Astrocyte (in vitro differentiated cells and primary cell): Measurements from ENCODE around the gene OLIG1. TPM values are rescaled to one million over a fixed set of nuclear protein-coding genes. Genes with fewer than 3 reads are reported as not detected.

Experiments
- DNase-seq: peaks from one replicate; pipeline ENCODE4 v3.0.0-alpha.2; 2010; ENCODE audit warnings: low read depth
- FAIRE-seq: peaks from 2 replicates; lab custom pipeline; 2011; peaks lifted over from hg19 to GRCh38; lab: Jason Lieb, UNC
- H2AFZ ChIP-seq: 2 replicates; pipeline ENCODE4 v1.6.0; 2012; ENCODE audit warnings: low read depth, low read length, inconsistent platforms
- H3K27ac ChIP-seq: 2 replicates; pipeline ENCODE4 v1.5.1; 2011; ENCODE audit warnings: low read depth, low read length, inconsistent platforms
- H3K27me3 ChIP-seq: 2 replicates; pipeline ENCODE4 v1.6.0; 2011; ENCODE audit warnings: low read length, inconsistent platforms; ENCODE audit not compliant: insufficient read depth
- H3K36me3 ChIP-seq: 2 replicates; pipeline ENCODE4 v1.5.1; 2011; ENCODE audit warnings: low read length, inconsistent platforms; ENCODE audit not compliant: insufficient read depth
- H3K4me1 ChIP-seq: 2 replicates; pipeline ENCODE4 v1.5.1; 2011; ENCODE audit warnings: low read length, inconsistent platforms; ENCODE audit not compliant: insufficient read depth
- H3K4me2 ChIP-seq: 2 replicates; pipeline ENCODE4 v1.6.0; 2012; ENCODE audit warnings: low read length, inconsistent platforms
- H3K4me3 ChIP-seq: 2 replicates; pipeline ENCODE4 v1.5.1; 2011; ENCODE audit warnings: low read depth, mild to moderate bottlenecking, low read length, inconsistent platforms; ENCODE audit not compliant: insufficient read depth
- H3K79me2 ChIP-seq: 2 replicates; pipeline ENCODE4 v1.6.0; 2012; ENCODE audit warnings: mild to moderate bottlenecking, low read length, inconsistent platforms; ENCODE audit not compliant: insufficient read depth
- H3K9ac ChIP-seq: 2 replicates; pipeline ENCODE4 v1.6.0; 2012; ENCODE audit warnings: mild to moderate bottlenecking, low read length, inconsistent platforms
- H3K9me3 ChIP-seq: 2 replicates; pipeline ENCODE4 v1.5.1; 2012; ENCODE audit warnings: low read depth, mild to moderate bottlenecking, low read length, inconsistent platforms; ENCODE audit not compliant: insufficient read depth
- H4K20me1 ChIP-seq: 2 replicates; pipeline ENCODE4 v1.6.0; 2012; ENCODE audit warnings: low read length, inconsistent platforms; ENCODE audit not compliant: insufficient read depth
- H3K27ac Mint-ChIP-seq: one replicate; pipeline ENCODE4 v1.8.0; 2021; ENCODE audit warnings: mild to moderate bottlenecking, mixed read lengths; ENCODE audit not compliant: unreplicated experiment
- H3K27me3 Mint-ChIP-seq: one replicate; pipeline ENCODE4 v1.8.0; 2021; ENCODE audit warnings: low read depth, mixed read lengths; ENCODE audit not compliant: unreplicated experiment
- H3K36me3 Mint-ChIP-seq: one replicate; pipeline ENCODE4 v1.8.0; 2021; ENCODE audit warnings: low read depth, mixed read lengths; ENCODE audit not compliant: unreplicated experiment
- H3K4me1 Mint-ChIP-seq: one replicate; pipeline ENCODE4 v1.8.0; 2021; ENCODE audit warnings: low read depth, mixed read lengths; ENCODE audit not compliant: unreplicated experiment
- H3K4me3 Mint-ChIP-seq: one replicate; pipeline ENCODE4 v1.8.0; 2021; ENCODE audit warnings: mild to moderate bottlenecking, moderate library complexity, mixed read lengths; ENCODE audit not compliant: unreplicated experiment
- H3K9me3 Mint-ChIP-seq: one replicate; pipeline ENCODE4 v1.8.0; 2021; ENCODE audit warnings: mild to moderate bottlenecking, mixed read lengths; ENCODE audit not compliant: unreplicated experiment
- EZH2 ChIP-seq: IDR thresholded peaks from 2 replicates; pipeline ENCODE4 v1.6.1; 2012; ENCODE audit warnings: mild to moderate bottlenecking, low read length, inconsistent platforms; ENCODE audit not compliant: insufficient read depth
- total RNA-seq: library from RNA; stranded (reverse); gene quantifications from 2 replicates; pipeline ENCODE4 v1.2.1, GENCODE V29; 2021
- TF ChIP-seq, protein P1 (sequence below): IDR thresholded peaks from 2 replicates; pipeline ENCODE4 v1.5.1; 2011; ENCODE audit warnings: low read depth, mild to moderate bottlenecking, inconsistent platforms, low read length, moderate library complexity; ENCODE audit not compliant: insufficient read depth

OLIG1 gene
- total RNA-seq, 1 donor from 2014 or later, result not detected

- FAIRE-seq (no peak), DNase-seq (no peak)
- H3K27me3 ChIP-seq, result peaks cover 92% of the 10 kb centered on the region
- peaks cover 10% of the 10 kb centered on the region for H3K9me3 ChIP-seq
- no peak within 1 kb of the TSS for H3K4me3 ChIP-seq
- H3K27ac Mint-ChIP-seq, result peak within 1 kb of the TSS; percentile 87
- H3K36me3 Mint-ChIP-seq, result peaks cover 6% of the 10 kb centered on the region
- peak within 1 kb of the TSS; percentile 59 for H3K4me2 ChIP-seq
- peak; percentile 62 for TF ChIP-seq EZH2
- TF ChIP-seq, protein P1, sequence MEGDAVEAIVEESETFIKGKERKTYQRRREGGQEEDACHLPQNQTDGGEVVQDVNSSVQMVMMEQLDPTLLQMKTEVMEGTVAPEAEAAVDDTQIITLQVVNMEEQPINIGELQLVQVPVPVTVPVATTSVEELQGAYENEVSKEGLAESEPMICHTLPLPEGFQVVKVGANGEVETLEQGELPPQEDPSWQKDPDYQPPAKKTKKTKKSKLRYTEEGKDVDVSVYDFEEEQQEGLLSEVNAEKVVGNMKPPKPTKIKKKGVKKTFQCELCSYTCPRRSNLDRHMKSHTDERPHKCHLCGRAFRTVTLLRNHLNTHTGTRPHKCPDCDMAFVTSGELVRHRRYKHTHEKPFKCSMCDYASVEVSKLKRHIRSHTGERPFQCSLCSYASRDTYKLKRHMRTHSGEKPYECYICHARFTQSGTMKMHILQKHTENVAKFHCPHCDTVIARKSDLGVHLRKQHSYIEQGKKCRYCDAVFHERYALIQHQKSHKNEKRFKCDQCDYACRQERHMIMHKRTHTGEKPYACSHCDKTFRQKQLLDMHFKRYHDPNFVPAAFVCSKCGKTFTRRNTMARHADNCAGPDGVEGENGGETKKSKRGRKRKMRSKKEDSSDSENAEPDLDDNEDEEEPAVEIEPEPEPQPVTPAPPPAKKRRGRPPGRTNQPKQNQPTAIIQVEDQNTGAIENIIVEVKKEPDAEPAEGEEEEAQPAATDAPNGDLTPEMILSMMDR, result no peak
- H4K20me1 ChIP-seq, result peaks cover 21% of the 10 kb centered on the region
- no peaks in the 10 kb centered on the region for H3K4me1 Mint-ChIP-seq
- no peaks in the 10 kb centered on the region for H3K4me1 ChIP-seq
- peaks cover 52% of the 10 kb centered on the region for H3K27me3 Mint-ChIP-seq
- H3K36me3 ChIP-seq, result no peaks in the 10 kb centered on the region
- H3K9me3 Mint-ChIP-seq, result peaks cover 6% of the 10 kb centered on the region
- H3K4me3 Mint-ChIP-seq, result peak within 1 kb of the TSS; percentile 91
- no peak within 1 kb of the TSS for H3K9ac ChIP-seq
- no peaks in the 10 kb centered on the region for H3K79me2 ChIP-seq
- peak within 1 kb of the TSS; percentile 18 for H2AFZ ChIP-seq
- H3K27ac ChIP-seq, result no peak within 1 kb of the TSS
Measured at GRCh38 chr21:33025489-33026442, 44.2 kb upstream of the OLIG1 start, which contains the start of gene OLIG2. TSS of gene OLIG2 (plus strand) at chr21:33025935. CDS start at chr21:33026863, 928 bp downstream.

- FAIRE-seq (no peak), DNase-seq (no peak)
- Mint-ChIP-seq H3K36me3 (peaks cover 6% of the 10 kb centered on the region), H3K27ac (peak overlapping the region; percentile 87), H3K9me3 (peaks cover 6% of the 10 kb centered on the region), H3K4me1 (no peaks in the 10 kb centered on the region), H3K27me3 (peaks cover 51% of the 10 kb centered on the region), H3K4me3 (peak overlapping the region; percentile 91)
- Histone ChIP-seq H3K4me1 (no peaks in the 10 kb centered on the region), H3K36me3 (no peaks in the 10 kb centered on the region), H2AFZ (no peak overlapping the region), H3K27me3 (peaks cover 92% of the 10 kb centered on the region), H3K4me2 (no peak overlapping the region), H3K9ac (no peak overlapping the region), H4K20me1 (peaks cover 21% of the 10 kb centered on the region), H3K79me2 (no peaks in the 10 kb centered on the region), H3K4me3 (no peak overlapping the region), H3K27ac (no peak overlapping the region), H3K9me3 (peaks cover 10% of the 10 kb centered on the region)
- TF ChIP-seq, protein P1, result no peak
- peak; percentile 54 for TF ChIP-seq EZH2
Measured at GRCh38 chr21:33026443-33026858, 43.5 kb upstream of the OLIG1 start.
